Measurements from ENCODE around the gene RBM33.

RBM33 gene

GRCh38 chr7:155789001-155789725 lies 144.7 kb downstream of the RBM33 start:
- ChIA-PET CTCF (interaction anchor here (2.0 kb wide), 1 partner anchor 190 kb away, joined by 5 read pairs; no protein-coding TSS in a partner anchor), POLR2A (no interaction called here)
- no peak for DNase-seq (ENCODE audit: extremely low spot score)
- TF ChIP-seq CTCF (IDR thresholded peaks at IDR 0.05; ENCODE audit: control extremely low read depth, extremely low read depth, low read depth, missing control alignments): no peak

GRCh38 chr7:155790666-155791065 lies 146.2 kb downstream of the RBM33 start:
- no peak for DNase-seq (ENCODE audit: extremely low spot score)
- POLR2A ChIA-PET: no interaction called here
- CTCF ChIA-PET: interaction anchor here (0.8 to 2.0 kb wide), 2 partner anchors 12 to 192 kb away, joined by 3 to 5 read pairs; no protein-coding TSS in a partner anchor
- no peak for TF ChIP-seq CTCF (IDR thresholded peaks at IDR 0.05; ENCODE audit: control extremely low read depth, extremely low read depth, low read depth, missing control alignments)

DNA sequence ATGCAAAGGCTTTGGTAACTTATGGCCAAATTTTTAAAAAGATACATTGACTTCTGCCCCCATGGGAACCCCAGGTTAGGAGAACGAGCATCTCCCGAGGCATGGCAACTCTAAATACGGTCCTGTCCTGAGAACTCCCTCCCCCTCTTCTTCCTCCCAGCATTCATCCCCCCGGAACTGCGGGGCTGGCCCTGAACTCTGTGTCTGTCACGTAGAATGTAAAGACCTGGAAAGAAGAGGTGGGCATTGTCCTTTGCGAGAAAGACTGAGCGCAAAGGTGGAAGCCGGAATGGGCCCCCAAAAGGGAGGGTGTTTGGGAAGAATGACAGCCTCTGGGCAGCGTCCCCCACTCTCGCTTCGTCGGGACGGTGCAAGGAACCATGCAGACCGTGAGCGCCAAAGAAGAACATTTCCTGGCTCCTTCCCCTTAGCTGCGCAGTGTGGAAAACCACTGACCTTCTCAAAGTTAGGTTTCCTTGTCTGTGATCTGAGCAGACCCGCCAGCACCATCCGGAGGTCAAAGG lies 146.8 kb downstream of the RBM33 start:
- no peak for TF ChIP-seq CTCF (IDR thresholded peaks at IDR 0.05; ENCODE audit: control extremely low read depth, extremely low read depth, low read depth, missing control alignments)
- DNase-seq (ENCODE audit: extremely low spot score): no peak
- POLR2A ChIA-PET: no interaction called here
- CTCF ChIA-PET: no interaction called here

GRCh38 chr7:155791836-155792235 lies 147.4 kb downstream of the RBM33 start:
- CTCF ChIA-PET: no interaction called here
- TF ChIP-seq CTCF (IDR thresholded peaks at IDR 0.05; ENCODE audit: control extremely low read depth, extremely low read depth, low read depth, missing control alignments): no peak
- no peak for DNase-seq (ENCODE audit: extremely low spot score)
- POLR2A ChIA-PET: no interaction called here

DNA sequence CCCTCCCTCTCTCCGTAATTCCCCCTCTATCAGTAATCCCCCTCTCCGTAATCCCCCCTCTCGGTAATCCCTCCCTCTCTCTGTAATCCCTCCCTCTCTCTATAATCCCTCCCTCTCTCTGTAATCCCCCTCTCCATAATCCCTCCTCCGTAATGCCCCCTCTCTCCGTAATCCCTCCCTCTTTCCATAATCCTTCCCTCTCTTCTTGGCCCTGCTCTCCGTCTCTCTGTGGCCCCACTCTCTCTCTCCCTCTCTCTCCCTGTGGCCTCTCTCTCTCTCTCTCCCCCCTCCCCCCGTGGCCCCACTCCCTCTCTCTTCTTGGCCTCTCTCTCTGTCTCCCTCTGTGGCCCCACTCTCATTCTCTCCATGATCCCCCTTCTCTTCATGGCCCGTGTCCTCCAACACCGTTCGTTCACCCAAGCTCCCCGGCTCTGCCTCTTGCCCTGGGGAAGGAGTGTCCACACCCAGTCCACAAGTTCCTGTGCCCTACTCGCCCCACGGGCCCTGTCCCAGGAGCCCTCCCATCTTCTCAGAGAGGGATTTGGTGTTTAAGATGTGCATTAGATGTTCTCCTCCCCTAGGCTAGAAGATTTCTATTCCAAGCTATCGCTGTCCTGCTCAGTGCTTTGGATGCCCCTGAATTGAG lies 148.0 kb downstream of the RBM33 start:
- no peak for TF ChIP-seq CTCF (IDR thresholded peaks at IDR 0.05; ENCODE audit: control extremely low read depth, extremely low read depth, low read depth, missing control alignments)
- no peak for DNase-seq (ENCODE audit: extremely low spot score)
- ChIA-PET CTCF (no interaction called here), POLR2A (no interaction called here)

DNA sequence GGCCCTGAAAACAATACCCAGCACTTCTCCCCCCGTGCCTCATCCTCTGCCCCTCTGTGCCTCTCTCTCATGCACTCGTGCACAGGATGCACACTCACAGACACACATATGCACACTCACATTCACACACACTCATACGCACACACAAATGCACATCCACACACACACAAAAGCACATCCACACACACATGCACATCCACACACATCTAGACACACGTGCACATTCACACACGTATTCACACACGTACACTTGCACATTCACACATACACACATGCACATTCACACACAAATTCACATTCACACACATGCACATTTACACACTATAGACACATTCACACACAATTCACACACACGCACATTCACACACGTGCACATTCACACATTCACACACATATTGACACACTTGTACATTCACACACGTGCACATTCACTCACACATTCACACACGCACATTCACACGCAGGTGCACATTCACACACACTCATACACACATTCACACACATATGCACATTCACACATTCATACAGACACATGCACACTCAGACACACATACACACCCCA lies 148.6 kb downstream of the RBM33 start:
- CTCF ChIA-PET: no interaction called here
- POLR2A ChIA-PET: no interaction called here
- DNase-seq (ENCODE audit: extremely low spot score): no peak
- TF ChIP-seq CTCF (IDR thresholded peaks at IDR 0.05; ENCODE audit: control extremely low read depth, extremely low read depth, low read depth, missing control alignments): no peak

All from GM10248 (cell line).